Activated naive CD4-positive, alpha-beta T cell treated with anti-CD3 and anti-CD28 coated beads for 36 hours (primary cell): ENCODE measurements around the gene NUBPL. TPM values are rescaled to one million over a fixed set of nuclear protein-coding genes. Genes with fewer than 3 reads are reported as not detected.

Source experiments
- CTCF ChIA-PET: fragments of 350-600 bp; sonication (Branson Sonifier 250); formaldehyde crosslinking; loops from one replicate; lab custom pipeline; 2021; ENCODE audit warnings: antibody characterized with exemption; lab: Charles Lee
- DNase-seq: peaks from one replicate; pipeline ENCODE4 v3.0.0-alpha.2; 2020
- H3K27ac Mint-ChIP-seq: one replicate; pipeline ENCODE4 v1.8.0; 2021; ENCODE audit warnings: mild to moderate bottlenecking, mixed read lengths
- H3K27me3 Mint-ChIP-seq: one replicate; pipeline ENCODE4 v1.8.0; 2021; ENCODE audit warnings: low read depth, mixed read lengths
- H3K36me3 Mint-ChIP-seq: one replicate; pipeline ENCODE4 v1.8.0; 2021; ENCODE audit warnings: low read depth, mixed read lengths
- H3K4me1 Mint-ChIP-seq: one replicate; pipeline ENCODE4 v1.8.0; 2021; ENCODE audit warnings: low read depth, mixed read lengths
- H3K4me3 Mint-ChIP-seq: one replicate; pipeline ENCODE4 v1.8.0; 2021; ENCODE audit warnings: mild to moderate bottlenecking, moderate library complexity, mixed read lengths
- H3K9me3 Mint-ChIP-seq: one replicate; pipeline ENCODE4 v1.8.0; 2021; ENCODE audit warnings: mixed read lengths
- intact Hi-C: fragments of 100-400 bp; cut with micrococcal nuclease; formaldehyde crosslinking; loops from one replicate; pipeline ENCODE4 v1.15.1; 2023
- total RNA-seq, 2 experiments: library from RNA; stranded (reverse); gene quantifications; one replicate each; pipeline ENCODE4 v1.2.3, GENCODE V29; 2021

The NUBPL gene
- total RNA-seq: 10 to 100 TPM; 11.5 to 13.5 TPM

DNA sequence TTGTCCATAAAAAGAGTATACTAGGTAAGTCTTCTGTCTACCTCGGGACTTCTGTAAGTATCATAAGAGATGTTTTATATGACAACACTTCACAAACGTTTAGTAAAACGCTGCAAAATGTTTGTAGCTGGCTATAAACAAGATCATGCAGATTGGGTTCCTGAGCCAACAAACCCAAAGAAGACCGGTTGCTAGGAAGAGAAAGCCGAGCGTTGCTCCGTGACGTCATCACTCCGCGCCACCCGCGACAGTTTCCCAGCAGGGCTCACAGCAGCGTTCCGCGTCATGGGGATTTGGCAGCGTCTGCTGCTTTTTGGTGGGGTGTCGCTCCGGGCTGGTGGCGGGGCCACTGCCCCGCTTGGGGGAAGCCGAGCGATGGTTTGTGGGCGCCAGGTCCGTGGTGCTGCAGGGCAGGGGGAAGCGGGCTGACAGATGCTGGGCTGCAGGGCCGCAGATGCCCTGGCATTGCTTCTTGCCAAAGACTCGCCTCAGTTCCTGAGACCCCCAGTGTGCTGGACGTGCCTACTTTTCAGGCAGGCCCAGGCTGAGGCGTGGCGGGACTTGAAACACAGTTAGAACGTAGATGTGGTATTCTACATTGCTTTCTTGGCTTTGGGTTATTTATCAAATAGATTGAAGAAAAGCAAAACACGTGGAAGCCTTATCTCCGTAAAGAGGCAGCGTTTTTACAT lies at the start of gene NUBPL:
Gene NUBPL, plus strand, starts transcription at position 250 of the 692 bp plus-strand sequence. Its CDS starts 36 bp downstream, at position 286.
- intact Hi-C loops: loop anchor here (1.0 to 5.0 kb wide), 9 partner anchors 104 to 1002 kb away; partner anchors contain the start of genes ARHGAP5, DTD2, G2E3 and HEATR5A
- Mint-ChIP-seq H3K27ac (peak within 1 kb of the TSS; percentile 92), H3K27me3 (no peaks in the 10 kb centered on the region), H3K9me3 (no peaks in the 10 kb centered on the region), H3K4me1 (peaks cover 23% of the 10 kb centered on the region), H3K36me3 (peaks cover 4% of the 10 kb centered on the region), H3K4me3 (peak within 1 kb of the TSS; percentile 96)
- CTCF ChIA-PET: interaction anchor here (0.6 kb wide), 1 partner anchor 681 kb away, joined by 4 read pairs; no protein-coding TSS in a partner anchor
- DNase-seq: peak; percentile 98

- Mint-ChIP-seq H3K27me3 (no peaks in the 10 kb centered on the region), H3K4me3 (no peak overlapping the region), H3K4me1 (no peaks in the 10 kb centered on the region), H3K36me3 (no peaks in the 10 kb centered on the region), H3K27ac (no peak overlapping the region), H3K9me3 (no peaks in the 10 kb centered on the region)
- DNase-seq: no peak
- intact Hi-C loops: no loop called here
- CTCF ChIA-PET: interaction anchor here (1.4 kb wide), 1 partner anchor 17 kb away, joined by 3 read pairs; no protein-coding TSS in a partner anchor
Observed at GRCh38 chr14:31527087-31527486, 34.1 kb upstream of the NUBPL start.

GRCh38 chr14:31527546-31527945 lies 33.7 kb upstream of the NUBPL start:
- DNase-seq: no peak
- Mint-ChIP-seq H3K27me3 (no peaks in the 10 kb centered on the region), H3K4me3 (no peak overlapping the region), H3K4me1 (no peaks in the 10 kb centered on the region), H3K9me3 (no peaks in the 10 kb centered on the region), H3K36me3 (no peaks in the 10 kb centered on the region), H3K27ac (no peak overlapping the region)
- CTCF ChIA-PET: interaction anchor here (1.4 kb wide), 1 partner anchor 17 kb away, joined by 3 read pairs; no protein-coding TSS in a partner anchor
- intact Hi-C loops: no loop called here

DNA sequence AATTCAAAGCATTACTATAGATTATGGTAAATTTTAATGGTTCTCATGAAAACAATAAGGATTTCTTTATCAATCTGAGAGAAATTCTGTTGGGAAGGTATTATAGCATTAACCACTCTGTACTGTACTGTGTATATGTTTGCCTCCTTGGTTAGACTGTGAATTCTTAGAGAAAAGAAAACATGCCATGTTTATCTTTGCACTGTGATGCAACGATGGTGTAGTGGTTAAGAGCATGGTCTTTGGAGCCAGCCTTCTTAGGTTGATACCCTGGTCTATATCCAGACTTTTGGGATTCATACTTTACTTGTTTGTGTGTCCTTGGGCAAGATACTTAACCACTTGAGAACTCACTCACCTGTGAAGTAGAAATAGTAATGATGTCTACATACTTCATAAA lies 32.2 kb upstream of the NUBPL start:
- no peak overlapping the region for H3K27ac Mint-ChIP-seq
- no peaks in the 10 kb centered on the region for H3K27me3 Mint-ChIP-seq
- intact Hi-C loops: no loop called here
- no peak overlapping the region for H3K4me3 Mint-ChIP-seq
- DNase-seq: no peak
- H3K4me1 Mint-ChIP-seq: no peaks in the 10 kb centered on the region
- H3K9me3 Mint-ChIP-seq: no peaks in the 10 kb centered on the region
- H3K36me3 Mint-ChIP-seq: no peaks in the 10 kb centered on the region
- CTCF ChIA-PET: interaction anchor here (0.6 kb wide), 1 partner anchor 589 kb away, joined by 3 read pairs; no protein-coding TSS in a partner anchor

DNA sequence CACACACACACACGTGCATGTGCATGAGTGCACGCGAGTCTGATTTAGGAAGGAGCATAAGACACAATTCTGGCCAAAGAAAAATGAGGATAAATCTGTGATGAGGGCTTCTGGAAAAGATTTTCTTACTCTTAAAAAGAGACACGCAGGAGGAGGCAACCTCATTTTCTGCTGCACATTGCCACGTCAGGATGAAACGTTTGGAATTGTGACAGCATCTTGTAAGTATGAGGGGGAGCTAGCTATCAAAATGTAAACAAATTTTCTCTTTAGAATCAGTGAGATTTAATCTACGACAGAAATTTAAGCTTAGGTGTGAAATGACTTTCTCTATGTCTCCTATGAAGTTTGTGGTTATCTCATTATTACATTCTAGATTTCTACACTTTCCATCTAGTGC lies 31.1 kb upstream of the NUBPL start:
- no peaks in the 10 kb centered on the region for H3K36me3 Mint-ChIP-seq
- H3K4me3 Mint-ChIP-seq: no peak overlapping the region
- H3K27me3 Mint-ChIP-seq: no peaks in the 10 kb centered on the region
- no peak overlapping the region for H3K27ac Mint-ChIP-seq
- CTCF ChIA-PET: interaction anchor here (0.8 kb wide), 1 partner anchor 20 kb away, joined by 3 read pairs; no protein-coding TSS in a partner anchor
- no peak for DNase-seq
- no peaks in the 10 kb centered on the region for H3K9me3 Mint-ChIP-seq
- H3K4me1 Mint-ChIP-seq: no peaks in the 10 kb centered on the region
- intact Hi-C loops: no loop called here

GRCh38 chr14:31536201-31536960 lies 24.8 kb upstream of the NUBPL start:
- H3K27ac Mint-ChIP-seq: no peak overlapping the region
- no peak for DNase-seq
- intact Hi-C loops: no loop called here
- CTCF ChIA-PET: no interaction called here
- no peaks in the 10 kb centered on the region for H3K4me1 Mint-ChIP-seq
- no peaks in the 10 kb centered on the region for H3K9me3 Mint-ChIP-seq
- no peak overlapping the region for H3K4me3 Mint-ChIP-seq
- H3K36me3 Mint-ChIP-seq: no peaks in the 10 kb centered on the region
- H3K27me3 Mint-ChIP-seq: peaks cover 8% of the 10 kb centered on the region

DNA sequence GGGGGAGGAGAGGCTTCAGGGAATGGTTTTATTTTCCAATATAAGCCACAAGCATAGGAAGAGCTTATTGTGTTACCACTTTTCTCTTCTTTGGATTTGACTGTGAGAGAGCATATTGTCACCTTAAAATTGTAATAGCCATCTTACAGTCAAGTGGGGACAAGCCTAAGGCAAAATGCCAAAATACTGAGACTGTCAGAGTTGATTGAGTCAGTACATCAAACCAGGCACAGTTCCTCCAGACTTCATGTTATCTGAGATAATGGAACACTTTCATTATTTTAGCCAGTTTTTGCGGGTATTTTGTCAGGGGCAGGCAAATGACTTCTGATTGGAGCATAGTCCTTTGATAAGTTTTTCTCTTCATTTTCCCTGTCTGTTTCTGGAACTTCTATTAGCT lies 19.5 kb upstream of the NUBPL start:
- peaks cover 5% of the 10 kb centered on the region for H3K27me3 Mint-ChIP-seq
- no peak overlapping the region for H3K27ac Mint-ChIP-seq
- no peak overlapping the region for H3K4me3 Mint-ChIP-seq
- H3K36me3 Mint-ChIP-seq: no peaks in the 10 kb centered on the region
- intact Hi-C loops: no loop called here
- DNase-seq: no peak
- no peaks in the 10 kb centered on the region for H3K4me1 Mint-ChIP-seq
- CTCF ChIA-PET: interaction anchor here (0.6 kb wide), 1 partner anchor 228 kb away, joined by 3 read pairs; no protein-coding TSS in a partner anchor
- no peaks in the 10 kb centered on the region for H3K9me3 Mint-ChIP-seq

GRCh38 chr14:31543969-31544799 lies 17.0 kb upstream of the NUBPL start:
- Mint-ChIP-seq H3K4me1 (no peaks in the 10 kb centered on the region), H3K27me3 (peaks cover 19% of the 10 kb centered on the region)
- intact Hi-C loops: no loop called here

GRCh38 chr14:31544816-31545215 lies 16.4 kb upstream of the NUBPL start:
- intact Hi-C loops: no loop called here
- Mint-ChIP-seq H3K4me3 (no peak overlapping the region), H3K9me3 (no peaks in the 10 kb centered on the region), H3K27ac (no peak overlapping the region), H3K4me1 (no peaks in the 10 kb centered on the region), H3K27me3 (peaks cover 23% of the 10 kb centered on the region), H3K36me3 (no peaks in the 10 kb centered on the region)
- no peak for DNase-seq
- CTCF ChIA-PET: no interaction called here

More at GRCh38 chr14:31543969-31544799, 17.0 kb upstream of the NUBPL start:
- DNase-seq: no peak
- H3K9me3 Mint-ChIP-seq: no peaks in the 10 kb centered on the region
- H3K27ac Mint-ChIP-seq: no peak overlapping the region
- no peak overlapping the region for H3K4me3 Mint-ChIP-seq
- no peaks in the 10 kb centered on the region for H3K36me3 Mint-ChIP-seq
- CTCF ChIA-PET: interaction anchor here (1.6 kb wide), 1 partner anchor 19 kb away, joined by 4 read pairs; no protein-coding TSS in a partner anchor

DNA sequence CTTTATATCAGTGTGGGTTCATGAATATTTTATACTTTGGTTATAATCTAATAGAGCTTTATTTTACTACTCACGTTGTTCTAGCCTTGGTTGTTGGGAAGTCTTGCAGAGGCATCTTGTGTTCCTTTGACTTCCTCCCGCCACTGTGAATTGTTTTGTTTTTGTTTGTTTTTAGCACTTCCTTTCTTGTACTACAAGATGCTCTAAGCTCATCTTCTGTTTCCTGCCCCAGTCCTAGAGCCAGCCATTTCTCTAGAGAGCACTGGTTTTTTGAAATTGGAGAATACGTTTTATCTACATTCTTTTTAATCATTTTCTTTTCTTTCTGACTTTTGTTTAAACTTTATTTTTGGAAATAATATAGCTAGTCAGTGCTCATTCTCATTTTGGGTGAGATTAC lies 15.9 kb upstream of the NUBPL start:
- no peaks in the 10 kb centered on the region for H3K36me3 Mint-ChIP-seq
- H3K4me3 Mint-ChIP-seq: no peak overlapping the region
- no peak overlapping the region for H3K27ac Mint-ChIP-seq
- H3K27me3 Mint-ChIP-seq: peaks cover 28% of the 10 kb centered on the region
- intact Hi-C loops: no loop called here
- no peak for DNase-seq
- CTCF ChIA-PET: no interaction called here
- no peaks in the 10 kb centered on the region for H3K4me1 Mint-ChIP-seq
- no peaks in the 10 kb centered on the region for H3K9me3 Mint-ChIP-seq

DNA sequence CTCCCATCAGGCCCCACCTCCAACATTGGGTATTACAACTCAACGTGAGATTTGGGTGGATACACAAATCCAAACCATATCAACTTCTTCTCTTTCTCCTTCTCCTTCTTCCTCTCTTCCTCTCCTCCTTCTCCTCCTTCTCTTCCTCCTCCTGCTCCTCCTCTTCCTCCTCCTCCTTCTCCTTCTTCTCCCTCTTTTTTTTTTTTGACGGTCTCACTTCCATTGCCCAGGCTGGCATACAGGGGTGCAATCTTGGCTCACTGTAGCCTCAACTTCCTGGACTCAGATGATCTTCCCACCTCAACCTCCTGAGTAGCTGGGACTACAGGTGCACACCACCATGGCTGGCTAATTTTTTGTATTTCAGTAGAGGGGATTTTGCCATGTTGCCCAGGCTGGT lies 11.4 kb upstream of the NUBPL start:
- H3K4me1 Mint-ChIP-seq: no peaks in the 10 kb centered on the region
- no peak for DNase-seq
- H3K27ac Mint-ChIP-seq: no peak overlapping the region
- peaks cover 33% of the 10 kb centered on the region for H3K27me3 Mint-ChIP-seq
- no peaks in the 10 kb centered on the region for H3K36me3 Mint-ChIP-seq
- CTCF ChIA-PET: no interaction called here
- H3K4me3 Mint-ChIP-seq: no peak overlapping the region
- intact Hi-C loops: no loop called here
- H3K9me3 Mint-ChIP-seq: no peaks in the 10 kb centered on the region

- intact Hi-C loops: no loop called here
Observed at GRCh38 chr14:31550589-31550988, 10.6 kb upstream of the NUBPL start.

More at GRCh38 chr14:31550589-31550988, 10.6 kb upstream of the NUBPL start:
- H3K27ac Mint-ChIP-seq: no peak overlapping the region
- DNase-seq: no peak
- H3K4me3 Mint-ChIP-seq: no peak overlapping the region
- no peaks in the 10 kb centered on the region for H3K4me1 Mint-ChIP-seq
- CTCF ChIA-PET: no interaction called here
- H3K36me3 Mint-ChIP-seq: no peaks in the 10 kb centered on the region
- peaks cover 36% of the 10 kb centered on the region for H3K27me3 Mint-ChIP-seq
- H3K9me3 Mint-ChIP-seq: no peaks in the 10 kb centered on the region
